Measurements from ENCODE around the gene ASIC4.

Gene ASIC4

DNA sequence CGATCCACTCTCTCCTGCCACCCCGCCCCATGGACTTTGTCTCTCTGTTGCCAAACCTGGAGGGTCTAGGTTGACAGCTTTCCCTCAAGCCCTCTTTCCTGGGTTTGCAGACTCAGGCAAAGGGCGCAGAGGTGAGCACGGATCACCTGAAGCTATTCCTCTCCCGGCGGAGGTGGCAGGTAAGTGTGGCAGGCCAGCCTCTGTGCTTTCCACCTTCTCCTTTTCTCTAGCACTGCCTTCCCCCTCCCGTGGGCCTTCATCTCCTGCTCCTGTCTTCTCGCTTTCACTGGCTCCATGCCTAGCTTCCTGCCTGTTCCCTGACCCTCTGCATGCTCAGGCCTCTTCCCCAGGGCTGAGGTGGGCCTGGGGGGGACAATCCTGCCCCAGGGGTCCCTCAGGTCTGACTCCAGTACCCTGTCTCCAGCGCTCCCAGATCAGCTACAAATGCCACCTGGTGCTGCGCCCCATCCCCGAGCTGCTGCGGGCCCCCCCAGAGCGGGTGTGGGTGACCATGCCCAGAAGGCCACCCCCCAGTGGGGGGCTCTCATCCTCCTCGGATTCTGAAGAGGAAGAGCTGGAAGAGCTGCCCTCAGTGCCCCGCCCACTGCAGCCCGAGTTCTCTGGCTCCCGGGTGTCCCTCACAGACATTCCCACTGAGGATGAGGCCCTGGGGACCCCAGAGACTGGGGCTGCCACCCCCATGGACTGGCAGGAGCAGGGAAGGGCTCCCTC, 31.4 kb upstream of the ASIC4 start:
- no peak for DNase-seq

DNA sequence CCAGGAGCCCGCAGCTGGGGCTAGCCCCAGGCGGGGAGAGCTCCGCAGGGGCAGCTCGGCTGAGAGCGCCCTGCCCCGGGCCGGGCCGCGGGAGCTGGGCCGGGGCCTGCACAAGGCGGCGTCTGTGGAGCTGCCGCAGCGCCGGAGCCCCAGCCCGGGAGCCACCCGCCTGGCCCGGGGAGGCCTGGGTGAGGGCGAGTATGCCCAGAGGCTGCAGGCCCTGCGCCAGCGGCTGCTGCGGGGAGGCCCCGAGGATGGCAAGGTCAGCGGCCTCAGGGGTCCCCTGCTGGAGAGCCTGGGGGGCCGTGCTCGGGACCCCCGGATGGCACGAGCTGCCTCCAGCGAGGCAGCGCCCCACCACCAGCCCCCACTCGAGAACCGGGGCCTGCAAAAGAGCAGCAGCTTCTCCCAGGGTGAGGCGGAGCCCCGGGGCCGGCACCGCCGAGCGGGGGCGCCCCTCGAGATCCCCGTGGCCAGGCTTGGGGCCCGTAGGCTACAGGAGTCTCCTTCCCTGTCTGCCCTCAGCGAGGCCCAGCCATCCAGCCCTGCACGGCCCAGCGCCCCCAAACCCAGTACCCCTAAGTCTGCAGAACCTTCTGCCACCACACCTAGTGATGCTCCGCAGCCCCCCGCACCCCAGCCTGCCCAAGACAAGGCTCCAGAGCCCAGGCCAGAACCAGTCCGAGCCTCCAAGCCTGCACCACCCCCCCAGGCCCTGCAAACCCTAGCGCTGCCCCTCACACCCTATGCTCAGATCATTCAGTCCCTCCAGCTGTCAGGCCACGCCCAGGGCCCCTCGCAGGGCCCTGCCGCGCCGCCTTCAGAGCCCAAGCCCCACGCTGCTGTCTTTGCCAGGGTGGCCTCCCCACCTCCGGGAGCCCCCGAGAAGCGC, 30.6 kb upstream of the ASIC4 start:
- DNase-seq, result no peak

DNA sequence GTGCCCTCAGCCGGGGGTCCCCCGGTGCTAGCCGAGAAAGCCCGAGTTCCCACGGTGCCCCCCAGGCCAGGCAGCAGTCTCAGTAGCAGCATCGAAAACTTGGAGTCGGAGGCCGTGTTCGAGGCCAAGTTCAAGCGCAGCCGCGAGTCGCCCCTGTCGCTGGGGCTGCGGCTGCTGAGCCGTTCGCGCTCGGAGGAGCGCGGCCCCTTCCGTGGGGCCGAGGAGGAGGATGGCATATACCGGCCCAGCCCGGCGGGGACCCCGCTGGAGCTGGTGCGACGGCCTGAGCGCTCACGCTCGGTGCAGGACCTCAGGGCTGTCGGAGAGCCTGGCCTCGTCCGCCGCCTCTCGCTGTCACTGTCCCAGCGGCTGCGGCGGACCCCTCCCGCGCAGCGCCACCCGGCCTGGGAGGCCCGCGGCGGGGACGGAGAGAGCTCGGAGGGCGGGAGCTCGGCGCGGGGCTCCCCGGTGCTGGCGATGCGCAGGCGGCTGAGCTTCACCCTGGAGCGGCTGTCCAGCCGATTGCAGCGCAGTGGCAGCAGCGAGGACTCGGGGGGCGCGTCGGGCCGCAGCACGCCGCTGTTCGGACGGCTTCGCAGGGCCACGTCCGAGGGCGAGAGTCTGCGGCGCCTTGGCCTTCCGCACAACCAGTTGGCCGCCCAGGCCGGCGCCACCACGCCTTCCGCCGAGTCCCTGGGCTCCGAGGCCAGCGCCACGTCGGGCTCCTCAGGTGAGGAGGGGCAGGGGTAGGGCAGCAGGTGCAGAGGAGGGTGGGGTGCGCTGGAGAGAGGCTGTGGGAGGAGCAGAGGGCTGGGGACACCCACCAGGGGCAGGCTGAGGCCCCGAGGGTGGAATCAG, 29.7 kb upstream of the ASIC4 start:
- DNase-seq, result no peak

DNA sequence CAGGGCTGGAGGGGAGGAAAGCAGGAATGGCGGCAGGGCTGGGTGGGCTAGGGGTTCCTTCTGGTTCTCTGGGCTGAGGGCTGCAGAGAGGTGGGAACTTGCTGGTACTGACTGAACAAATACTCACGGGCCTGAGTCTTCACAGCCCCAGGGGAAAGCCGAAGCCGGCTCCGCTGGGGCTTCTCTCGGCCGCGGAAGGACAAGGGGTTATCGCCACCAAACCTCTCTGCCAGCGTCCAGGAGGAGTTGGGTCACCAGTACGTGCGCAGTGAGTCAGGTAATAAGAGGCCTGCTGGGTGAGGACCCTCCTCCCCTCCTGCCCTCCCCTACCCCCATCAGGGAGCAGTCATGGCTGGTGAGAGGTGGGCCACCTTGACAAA, 29.1 kb upstream of the ASIC4 start:
- DNase-seq, result no peak

DNA sequence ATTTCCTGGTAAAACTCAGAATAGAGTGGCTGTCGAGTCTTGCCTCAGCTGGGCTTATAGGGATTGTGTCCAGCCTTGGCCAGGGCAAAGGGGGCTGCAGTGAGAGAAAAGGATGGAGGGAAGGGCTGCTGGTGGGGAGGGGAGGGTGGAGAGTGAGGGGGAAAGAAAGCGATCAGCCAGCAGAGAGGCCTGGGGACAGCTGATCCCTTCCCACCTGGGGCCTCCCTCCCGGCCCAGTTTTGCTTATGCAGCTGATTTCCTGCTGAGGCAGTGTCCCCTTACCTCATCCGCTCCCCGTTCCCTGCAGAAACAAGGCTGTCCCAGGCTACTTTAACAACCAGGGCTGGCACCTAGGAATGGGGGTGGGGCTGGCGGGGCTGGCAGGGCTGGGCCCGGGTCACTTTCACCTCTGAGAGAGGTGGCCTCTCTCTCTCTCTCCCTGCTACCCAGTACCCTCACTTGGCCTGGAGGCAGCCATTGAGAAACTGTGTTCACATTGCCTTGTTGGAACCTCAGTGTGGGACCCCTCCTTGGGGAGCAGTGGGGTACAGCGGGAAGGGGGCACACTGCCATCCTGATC, 27.8 kb upstream of the ASIC4 start:
- DNase-seq, result no peak

DNA sequence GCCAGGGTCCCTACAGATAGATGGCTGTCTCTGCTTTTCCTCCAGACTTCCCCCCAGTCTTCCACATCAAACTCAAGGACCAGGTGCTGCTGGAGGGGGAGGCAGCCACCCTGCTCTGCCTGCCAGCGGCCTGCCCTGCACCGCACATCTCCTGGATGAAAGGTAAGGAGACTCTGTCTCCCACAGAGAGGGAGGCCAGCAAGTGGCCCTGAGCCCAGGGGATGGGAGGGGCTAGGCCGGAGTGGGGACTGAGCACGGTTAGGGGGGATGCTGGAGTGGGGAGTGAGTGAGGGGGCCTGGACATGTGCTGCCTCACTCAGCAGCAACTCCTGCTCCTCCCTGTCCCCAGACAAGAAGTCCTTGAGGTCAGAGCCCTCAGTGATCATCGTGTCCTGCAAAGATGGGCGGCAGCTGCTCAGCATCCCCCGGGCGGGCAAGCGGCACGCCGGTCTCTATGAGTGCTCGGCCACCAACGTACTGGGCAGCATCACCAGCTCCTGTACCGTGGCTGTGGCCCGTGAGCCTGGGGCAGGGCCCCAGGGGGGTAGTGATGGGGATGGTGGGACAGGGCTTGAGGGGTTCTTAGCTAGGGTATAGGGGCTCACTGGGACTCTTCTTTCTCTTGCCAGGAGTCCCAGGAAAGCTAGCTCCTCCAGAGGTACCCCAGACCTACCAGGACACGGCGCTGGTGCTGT, 26.0 kb upstream of the ASIC4 start:
- DNase-seq, result no peak

DNA sequence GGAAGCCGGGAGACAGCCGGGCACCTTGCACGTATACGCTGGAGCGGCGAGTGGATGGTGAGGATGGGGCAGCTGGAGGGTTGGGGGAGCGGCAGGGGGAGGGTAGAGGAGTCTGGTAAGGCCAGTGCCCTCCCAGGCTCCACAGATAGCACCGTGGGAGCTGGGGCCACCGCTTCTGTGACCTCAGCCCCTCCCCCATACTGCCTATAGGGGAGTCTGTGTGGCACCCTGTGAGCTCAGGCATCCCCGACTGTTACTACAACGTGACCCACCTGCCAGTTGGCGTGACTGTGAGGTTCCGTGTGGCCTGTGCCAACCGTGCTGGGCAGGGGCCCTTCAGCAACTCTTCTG, 25.5 kb upstream of the ASIC4 start:
- DNase-seq, result no peak

DNA sequence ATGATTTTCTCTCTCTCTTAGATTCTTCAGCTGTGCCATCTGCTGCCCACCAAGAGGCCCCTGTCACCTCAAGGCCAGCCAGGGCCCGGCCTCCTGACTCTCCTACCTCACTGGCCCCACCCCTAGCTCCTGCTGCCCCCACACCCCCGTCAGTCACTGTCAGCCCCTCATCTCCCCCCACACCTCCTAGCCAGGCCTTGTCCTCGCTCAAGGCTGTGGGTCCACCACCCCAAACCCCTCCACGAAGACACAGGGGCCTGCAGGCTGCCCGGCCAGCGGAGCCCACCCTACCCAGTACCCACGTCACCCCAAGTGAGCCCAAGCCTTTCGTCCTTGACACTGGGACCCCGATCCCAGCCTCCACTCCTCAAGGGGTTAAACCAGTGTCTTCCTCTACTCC, 25.0 kb upstream of the ASIC4 start:
- no peak for DNase-seq

DNA sequence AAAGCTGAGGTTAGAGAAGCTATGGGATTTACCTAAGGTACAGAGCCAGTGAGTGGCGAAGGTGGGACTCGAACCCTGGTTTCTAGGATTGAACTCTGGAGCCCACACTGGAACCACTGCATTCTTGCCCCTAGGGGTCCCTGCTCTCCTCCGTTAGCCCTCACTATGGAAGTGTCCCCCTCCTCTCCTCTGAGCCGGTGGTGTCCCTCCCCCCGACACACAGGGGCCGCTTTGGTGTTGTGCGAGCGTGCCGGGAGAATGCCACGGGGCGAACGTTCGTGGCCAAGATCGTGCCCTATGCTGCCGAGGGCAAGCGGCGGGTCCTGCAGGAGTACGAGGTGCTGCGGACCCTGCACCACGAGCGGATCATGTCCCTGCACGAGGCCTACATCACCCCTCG, 24.1 kb upstream of the ASIC4 start:
- no peak for DNase-seq

DNA sequence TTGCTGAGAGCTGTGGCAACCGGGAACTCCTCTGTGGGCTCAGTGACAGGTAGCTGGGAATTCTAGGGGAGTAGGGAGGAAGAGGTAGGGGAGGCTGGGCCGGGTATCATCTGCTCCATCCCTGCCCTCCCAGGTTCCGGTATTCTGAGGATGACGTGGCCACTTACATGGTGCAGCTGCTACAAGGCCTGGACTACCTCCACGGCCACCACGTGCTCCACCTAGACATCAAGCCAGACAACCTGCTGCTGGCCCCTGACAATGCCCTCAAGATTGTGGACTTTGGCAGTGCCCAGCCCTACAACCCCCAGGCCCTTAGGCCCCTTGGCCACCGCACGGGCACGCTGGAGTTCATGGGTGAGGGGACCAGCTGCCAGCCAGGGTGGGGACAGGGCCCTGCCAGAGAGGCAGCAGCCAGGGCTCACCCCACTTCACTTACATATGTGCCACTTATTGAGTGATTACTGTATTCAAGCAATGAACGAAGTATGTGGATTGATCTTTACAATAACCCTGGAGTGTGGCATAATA, 23.6 kb upstream of the ASIC4 start:
- no peak for DNase-seq

DNA sequence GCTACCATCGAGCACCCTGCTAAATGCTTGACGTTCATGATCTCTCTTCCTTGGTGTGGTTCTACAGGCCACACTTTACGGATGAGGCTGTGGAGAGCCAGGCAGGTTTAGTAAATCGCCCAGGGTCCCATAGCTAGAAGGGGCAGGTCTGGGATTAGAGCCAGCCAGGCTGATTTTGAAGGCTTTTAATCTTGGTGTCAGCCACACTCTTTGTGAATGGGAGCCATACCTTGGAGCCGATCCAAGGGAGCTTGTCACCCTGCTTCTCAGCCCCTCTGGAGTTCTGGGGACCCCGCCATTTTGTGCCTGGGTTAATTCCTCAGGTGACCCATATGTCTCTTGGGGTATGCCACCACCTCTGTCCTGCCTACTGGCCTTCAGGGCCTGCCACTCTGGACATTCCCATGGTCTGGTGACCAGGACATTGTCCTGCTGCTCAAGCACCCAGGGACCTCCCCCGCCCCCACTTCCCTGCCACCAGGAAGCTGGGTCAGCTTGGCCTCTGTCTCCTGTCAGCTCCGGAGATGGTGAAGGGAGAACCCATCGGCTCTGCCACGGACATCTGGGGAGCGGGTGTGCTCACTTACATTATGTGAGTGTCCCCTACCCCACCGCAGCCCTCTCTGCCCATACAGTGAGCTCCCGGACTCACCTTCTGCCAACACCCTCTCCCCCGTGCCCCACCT, 22.9 kb upstream of the ASIC4 start:
- DNase-seq, result no peak

DNA sequence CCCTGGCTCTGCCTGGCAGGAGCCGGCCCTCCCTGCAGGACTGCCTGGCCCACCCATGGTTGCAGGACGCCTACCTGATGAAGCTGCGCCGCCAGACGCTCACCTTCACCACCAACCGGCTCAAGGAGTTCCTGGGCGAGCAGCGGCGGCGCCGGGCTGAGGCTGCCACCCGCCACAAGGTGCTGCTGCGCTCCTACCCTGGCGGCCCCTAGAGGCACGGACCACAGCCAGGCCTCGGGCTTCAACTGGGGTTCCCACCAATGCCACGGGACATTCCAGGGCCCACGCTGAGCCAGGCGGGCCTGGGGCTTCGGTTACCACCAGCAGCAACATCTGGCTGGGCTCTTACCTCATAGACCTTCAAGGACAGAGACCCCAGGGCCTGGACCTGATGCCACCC, 21.7 kb upstream of the ASIC4 start:
- no peak for DNase-seq

DNA sequence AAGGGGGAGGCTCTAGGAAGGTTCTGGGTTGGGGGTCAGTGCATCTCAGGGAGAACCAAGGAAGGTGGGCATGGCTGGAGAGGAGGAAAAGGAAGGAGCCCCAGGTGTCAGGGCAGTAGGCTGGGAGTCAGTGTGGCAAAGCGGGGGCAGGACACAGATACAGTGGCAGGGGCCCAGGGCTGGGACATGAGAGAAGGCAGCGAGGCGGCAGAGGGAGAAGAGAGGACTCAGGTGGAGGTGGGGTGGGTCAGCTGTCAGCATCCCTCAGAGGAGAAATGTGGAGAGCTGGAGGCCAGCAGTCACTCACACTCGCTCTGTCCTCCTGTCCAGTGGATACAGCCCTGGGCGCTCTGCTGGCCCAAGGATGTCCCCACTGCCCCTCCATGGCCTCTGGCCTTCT, 21.2 kb upstream of the ASIC4 start:
- DNase-seq, result no peak

DNA sequence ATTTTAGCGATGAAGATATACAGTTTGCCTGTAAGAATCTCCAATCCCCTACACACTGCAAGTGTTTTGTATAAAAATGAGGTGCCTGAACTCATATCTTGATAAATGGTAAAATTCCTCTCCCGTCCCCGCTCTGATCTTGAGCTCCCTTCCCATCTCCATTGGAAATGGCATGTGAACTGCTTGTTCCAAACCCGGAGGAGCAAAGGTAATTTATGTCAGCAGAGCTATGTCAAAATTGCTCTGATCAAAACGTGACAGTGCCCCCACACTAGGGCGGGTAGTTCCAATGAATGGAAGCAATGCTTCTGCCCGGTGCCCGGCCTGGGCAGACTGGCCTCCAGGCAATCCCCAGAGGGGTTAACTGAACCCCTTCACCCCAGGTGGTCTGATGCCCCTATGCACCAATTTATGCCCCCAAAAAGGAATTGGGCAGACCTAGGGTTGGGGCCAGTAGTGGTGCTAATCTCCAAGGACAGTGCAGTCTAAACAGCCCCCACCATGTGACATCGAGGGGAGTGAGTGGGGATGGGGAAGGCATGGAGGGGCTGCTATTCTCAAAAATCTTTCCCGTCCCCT, 19.2 kb upstream of the ASIC4 start:
- DNase-seq, result no peak

DNA sequence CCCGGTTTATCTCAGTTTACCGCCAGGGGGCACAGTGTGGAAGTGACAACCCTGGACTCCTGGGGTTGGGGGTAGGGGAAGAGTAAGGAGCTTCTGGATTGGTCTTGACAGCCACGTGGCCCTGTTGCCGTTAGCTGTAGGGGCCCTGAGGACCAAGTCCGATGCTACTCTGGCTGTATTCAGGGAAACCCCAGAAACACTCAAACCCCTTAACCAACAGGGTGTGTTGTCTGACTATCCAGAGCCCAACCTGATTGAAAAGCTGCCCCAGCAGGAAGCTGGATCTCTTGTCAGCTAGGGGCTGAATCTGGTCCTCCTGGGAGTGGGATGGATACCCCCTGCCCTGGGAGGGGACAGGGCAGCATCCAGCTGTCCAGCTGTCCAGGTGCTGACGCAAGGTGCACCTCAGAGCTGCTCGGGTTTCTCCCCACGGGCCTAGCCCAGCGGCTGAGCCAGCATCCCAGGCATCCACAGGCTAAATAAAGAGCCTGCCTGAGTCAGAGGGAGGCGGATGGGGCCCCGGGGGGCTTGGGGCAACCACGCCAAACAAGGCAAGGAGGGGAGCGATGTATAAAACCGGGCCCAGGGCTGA, 18.7 kb upstream of the ASIC4 start:
- DNase-seq, result peak; percentile 91

DNA sequence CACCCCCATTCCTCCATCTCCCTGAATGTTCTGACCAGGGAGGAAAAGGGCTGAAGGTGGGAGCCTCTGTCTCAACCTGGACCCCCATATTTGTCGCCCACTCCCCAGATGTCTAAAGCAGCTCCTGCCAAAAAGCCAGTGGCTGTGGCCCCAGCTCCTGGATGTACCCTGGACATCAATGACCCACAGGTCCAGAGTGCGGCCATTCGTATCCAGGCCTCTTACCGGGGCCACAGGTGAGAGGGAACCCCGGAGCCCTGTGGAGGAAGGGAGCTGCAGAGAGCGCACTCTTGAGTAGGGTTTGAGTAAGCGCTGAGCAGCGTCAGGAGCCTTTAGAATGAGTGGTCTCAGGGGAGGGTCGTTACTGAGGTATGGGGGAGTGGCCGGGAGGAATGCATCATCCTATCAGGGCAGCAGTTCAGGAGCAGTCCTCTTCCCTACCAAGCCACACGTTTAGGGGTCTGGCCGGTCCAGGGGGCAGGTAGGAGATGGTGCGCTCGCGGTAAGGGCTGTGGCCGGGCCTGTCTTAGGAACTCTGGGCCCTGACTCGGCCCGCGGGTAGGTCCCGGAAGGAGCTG, 17.9 kb upstream of the ASIC4 start:
- DNase-seq, result no peak

DNA sequence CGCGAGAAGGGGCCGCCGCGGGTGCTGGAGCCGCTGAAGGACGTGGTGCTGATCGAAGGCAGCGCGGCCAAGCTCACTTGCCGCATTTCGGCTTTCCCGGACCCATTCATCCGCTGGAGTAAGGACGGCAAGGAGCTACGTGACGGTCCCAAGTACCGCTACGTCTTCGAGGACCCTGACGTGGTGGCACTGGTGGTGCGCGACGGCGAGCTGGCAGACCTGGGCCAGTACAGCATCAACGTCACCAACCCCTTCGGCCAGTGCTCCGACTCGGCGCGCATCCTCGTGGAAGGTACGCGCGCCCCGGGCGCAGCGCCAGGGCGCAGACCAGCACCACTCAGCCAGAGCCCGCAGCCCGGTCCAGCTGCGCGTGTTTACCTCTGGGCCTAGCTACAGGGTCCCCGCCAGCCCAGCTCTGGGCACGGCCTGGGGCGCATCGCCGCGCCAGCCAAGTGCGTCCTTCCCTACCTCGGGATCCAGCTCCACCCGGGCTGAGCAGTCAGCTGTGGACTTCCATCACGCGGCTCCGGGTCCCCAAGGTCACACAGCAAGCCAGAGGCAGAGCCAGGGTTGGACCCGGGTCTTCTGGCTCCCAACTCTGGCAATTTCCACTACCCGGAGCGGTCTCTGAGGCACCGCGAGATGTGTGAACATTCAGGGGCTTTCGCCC, 17.3 kb upstream of the ASIC4 start:
- no peak for DNase-seq

DNA sequence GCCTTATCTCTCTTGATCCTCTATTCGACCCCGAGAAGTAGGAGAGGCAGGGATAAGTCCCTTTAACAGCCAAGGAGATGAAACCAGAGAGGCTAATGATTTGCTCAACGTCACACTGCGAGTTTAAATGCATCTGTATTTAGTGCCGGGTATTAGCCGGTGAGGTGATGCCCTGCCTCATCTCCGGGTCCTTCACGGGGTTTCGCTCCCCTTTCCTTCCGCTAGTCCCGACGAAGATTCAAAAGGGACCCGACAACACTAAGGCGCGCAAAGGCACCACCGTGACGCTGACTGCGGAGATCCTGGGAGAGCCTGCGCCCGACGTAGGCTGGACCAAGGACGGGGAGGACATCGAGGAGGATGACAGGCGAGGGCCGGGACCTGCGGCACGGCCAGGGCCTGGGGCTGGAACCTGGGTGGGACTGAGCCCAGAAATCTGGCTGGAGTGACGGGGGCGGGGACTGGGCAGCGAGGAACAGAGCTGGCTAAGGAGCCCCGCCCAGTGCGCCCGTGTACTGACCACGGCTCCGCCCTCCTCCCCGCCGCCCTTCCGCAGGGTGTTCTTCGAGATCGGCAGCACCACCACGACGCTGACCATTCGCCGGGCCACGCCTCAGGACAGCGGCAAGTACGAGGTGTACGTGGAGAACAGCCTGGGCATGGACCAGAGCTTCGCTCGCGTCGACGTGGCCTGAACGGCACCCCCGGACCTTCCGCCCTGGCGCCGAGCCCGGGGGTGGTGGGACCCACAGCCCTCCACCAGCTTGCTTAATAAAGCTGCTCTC, 16.6 kb upstream of the ASIC4 start:
- DNase-seq, result peak; percentile 88
